H1 (cell line): Measurements from ENCODE around the gene WEE1. TPM values are rescaled to one million over a fixed set of nuclear protein-coding genes. Genes with fewer than 3 reads are reported as not detected.

Experiments used
- CTBP2 ChIP-seq: IDR thresholded peaks from 2 replicates; pipeline ENCODE4 v1.7.0; 2011; ENCODE audit warnings: borderline replicate concordance, mild to moderate bottlenecking, moderate library complexity, mixed read lengths, low read length; ENCODE audit not compliant: insufficient read depth, insufficient read length
- GTF2F1 ChIP-seq: IDR thresholded peaks from 2 replicates; pipeline ENCODE4 v1.6.1; 2012; ENCODE audit warnings: low read depth, low read length, improper control_type of control experiment, borderline replicate concordance
- JUND ChIP-seq: IDR thresholded peaks from 2 replicates; pipeline ENCODE4 v1.6.1; 2011; ENCODE audit warnings: mild to moderate bottlenecking, improper control_type of control experiment, low read length
- PHF8 ChIP-seq: fragments of 200-600 bp; sonication (generic); conservative IDR thresholded peaks from 2 replicates; pipeline ENCODE4 v1.7.1; 2012; ENCODE audit warnings: low read depth, mild to moderate bottlenecking, inconsistent platforms, low read length, moderate library complexity
- POLR2A ChIP-seq, 2 experiments: IDR thresholded peaks; 1 replicate in 1 of 2; 2 replicates in 1 of 2; pipeline ENCODE4 v1.6.1; 2011; ENCODE audit warnings: low read depth in 2 of 2, low read length in 2 of 2, mild to moderate bottlenecking in 2 of 2; ENCODE audit errors: control extremely low read depth in 1 of 2
- SP1 ChIP-seq: IDR thresholded peaks from 2 replicates; pipeline ENCODE4 v1.6.1; 2011; ENCODE audit warnings: low read depth, low read length
- SP4 ChIP-seq: IDR thresholded peaks from 2 replicates; pipeline ENCODE4 v1.6.1; 2012; ENCODE audit warnings: low read length, inconsistent platforms
- TAF7 ChIP-seq: optimal IDR thresholded peaks from 2 replicates; pipeline ENCODE3; 2011; ENCODE audit warnings: low read depth, mild to moderate bottlenecking, inconsistent platforms, low read length, moderate library complexity, borderline replicate concordance
- polyA plus RNA-seq, 7 experiments: library from polyadenylated mRNA; depleted of rRNA in 3 of 7; stranded (reverse) in 5 of 7; unstranded in 2 of 7; fragments of >200 nt in 5 of 7; fragments of 200-250 nt in 2 of 7; gene quantifications; 1 replicate in 5 of 7; 2 replicates in 1 of 7; 4 replicates in 1 of 7; pipeline versions ENCODE4 v1.2.1 to v1.2.3, GENCODE V29; 2011 to 2013; ENCODE audit warnings: missing spikeins in 2 of 7, mixed read lengths in 2 of 7
- total RNA-seq: library from RNA; stranded (reverse); fragmentation: NEBNext Ultra II Directional; extraction: Animal tissue kit (Norgen Biotek cat#: 25700); gene quantifications from 2 replicates; pipeline ENCODE4 v1.2.1, GENCODE V29; 2021
- TF ChIP-seq, protein P1 (sequence below): fragments of 300-600 bp; sonication (generic); IDR thresholded peaks from 2 replicates; pipeline ENCODE4 v1.7.1; 2012; ENCODE audit warnings: low read length, moderate library complexity, mild to moderate bottlenecking, inconsistent platforms; ENCODE audit not compliant: insufficient replicate concordance
- TF ChIP-seq, protein P2 (sequence below): IDR thresholded peaks from 2 replicates; pipeline ENCODE4 v1.6.1; 2012; ENCODE audit warnings: inconsistent platforms

WEE1 gene
- total and polyA plus RNA-seq, 2 of the 8 experiments (the other 6 are each of a cell fraction or from before 2014, with no cell fraction given), result 40.8 to 120 TPM

DNA sequence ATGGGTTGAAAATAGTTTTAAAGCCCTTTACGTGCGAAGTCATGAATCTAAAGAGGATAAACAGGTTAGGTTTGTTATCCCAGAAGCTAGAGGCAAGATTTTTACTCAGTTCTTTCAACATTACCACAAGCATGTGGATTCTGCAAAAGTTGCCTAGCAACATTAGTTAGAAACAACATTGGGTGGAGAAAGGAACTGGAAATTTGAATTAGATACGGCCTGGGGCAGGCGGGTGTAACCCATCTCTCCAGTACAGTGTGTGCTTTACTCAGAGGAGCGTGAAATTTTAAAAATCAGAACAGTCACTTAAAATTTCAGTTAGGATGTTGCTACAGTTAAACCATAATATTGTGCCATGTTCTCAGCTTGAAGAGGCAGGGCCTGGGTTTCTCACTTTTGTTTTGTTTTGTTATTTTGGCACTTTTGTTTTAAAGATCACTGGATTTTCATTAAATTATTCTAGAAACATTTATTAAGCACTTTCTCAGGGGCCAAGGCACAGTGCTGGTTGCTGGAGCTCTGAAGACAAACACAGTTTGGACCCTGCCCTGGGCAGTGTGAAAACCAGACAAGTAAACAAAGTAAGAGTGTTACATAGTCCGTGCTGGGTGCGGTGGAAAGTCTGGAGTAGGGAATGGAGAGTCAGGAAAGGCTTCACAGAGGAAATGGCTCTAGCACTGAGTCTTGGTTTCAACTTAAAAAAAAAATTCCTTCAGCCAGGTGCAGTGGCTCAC is 4.4 kb upstream of the WEE1 start (continued):
- TF ChIP-seq POLR2A (IDR thresholded peaks at IDR 0.05; ENCODE audit: control extremely low read depth in 1 of 2, low read depth in 2 of 2, low read length in 2 of 2), result peak; percentile 47 to 56
- no peak for TF ChIP-seq JUND
- TF ChIP-seq SP4, result no peak
- TF ChIP-seq TAF7, result peak; percentile 49
- no peak for TF ChIP-seq CTBP2
- TF ChIP-seq, protein P1, sequence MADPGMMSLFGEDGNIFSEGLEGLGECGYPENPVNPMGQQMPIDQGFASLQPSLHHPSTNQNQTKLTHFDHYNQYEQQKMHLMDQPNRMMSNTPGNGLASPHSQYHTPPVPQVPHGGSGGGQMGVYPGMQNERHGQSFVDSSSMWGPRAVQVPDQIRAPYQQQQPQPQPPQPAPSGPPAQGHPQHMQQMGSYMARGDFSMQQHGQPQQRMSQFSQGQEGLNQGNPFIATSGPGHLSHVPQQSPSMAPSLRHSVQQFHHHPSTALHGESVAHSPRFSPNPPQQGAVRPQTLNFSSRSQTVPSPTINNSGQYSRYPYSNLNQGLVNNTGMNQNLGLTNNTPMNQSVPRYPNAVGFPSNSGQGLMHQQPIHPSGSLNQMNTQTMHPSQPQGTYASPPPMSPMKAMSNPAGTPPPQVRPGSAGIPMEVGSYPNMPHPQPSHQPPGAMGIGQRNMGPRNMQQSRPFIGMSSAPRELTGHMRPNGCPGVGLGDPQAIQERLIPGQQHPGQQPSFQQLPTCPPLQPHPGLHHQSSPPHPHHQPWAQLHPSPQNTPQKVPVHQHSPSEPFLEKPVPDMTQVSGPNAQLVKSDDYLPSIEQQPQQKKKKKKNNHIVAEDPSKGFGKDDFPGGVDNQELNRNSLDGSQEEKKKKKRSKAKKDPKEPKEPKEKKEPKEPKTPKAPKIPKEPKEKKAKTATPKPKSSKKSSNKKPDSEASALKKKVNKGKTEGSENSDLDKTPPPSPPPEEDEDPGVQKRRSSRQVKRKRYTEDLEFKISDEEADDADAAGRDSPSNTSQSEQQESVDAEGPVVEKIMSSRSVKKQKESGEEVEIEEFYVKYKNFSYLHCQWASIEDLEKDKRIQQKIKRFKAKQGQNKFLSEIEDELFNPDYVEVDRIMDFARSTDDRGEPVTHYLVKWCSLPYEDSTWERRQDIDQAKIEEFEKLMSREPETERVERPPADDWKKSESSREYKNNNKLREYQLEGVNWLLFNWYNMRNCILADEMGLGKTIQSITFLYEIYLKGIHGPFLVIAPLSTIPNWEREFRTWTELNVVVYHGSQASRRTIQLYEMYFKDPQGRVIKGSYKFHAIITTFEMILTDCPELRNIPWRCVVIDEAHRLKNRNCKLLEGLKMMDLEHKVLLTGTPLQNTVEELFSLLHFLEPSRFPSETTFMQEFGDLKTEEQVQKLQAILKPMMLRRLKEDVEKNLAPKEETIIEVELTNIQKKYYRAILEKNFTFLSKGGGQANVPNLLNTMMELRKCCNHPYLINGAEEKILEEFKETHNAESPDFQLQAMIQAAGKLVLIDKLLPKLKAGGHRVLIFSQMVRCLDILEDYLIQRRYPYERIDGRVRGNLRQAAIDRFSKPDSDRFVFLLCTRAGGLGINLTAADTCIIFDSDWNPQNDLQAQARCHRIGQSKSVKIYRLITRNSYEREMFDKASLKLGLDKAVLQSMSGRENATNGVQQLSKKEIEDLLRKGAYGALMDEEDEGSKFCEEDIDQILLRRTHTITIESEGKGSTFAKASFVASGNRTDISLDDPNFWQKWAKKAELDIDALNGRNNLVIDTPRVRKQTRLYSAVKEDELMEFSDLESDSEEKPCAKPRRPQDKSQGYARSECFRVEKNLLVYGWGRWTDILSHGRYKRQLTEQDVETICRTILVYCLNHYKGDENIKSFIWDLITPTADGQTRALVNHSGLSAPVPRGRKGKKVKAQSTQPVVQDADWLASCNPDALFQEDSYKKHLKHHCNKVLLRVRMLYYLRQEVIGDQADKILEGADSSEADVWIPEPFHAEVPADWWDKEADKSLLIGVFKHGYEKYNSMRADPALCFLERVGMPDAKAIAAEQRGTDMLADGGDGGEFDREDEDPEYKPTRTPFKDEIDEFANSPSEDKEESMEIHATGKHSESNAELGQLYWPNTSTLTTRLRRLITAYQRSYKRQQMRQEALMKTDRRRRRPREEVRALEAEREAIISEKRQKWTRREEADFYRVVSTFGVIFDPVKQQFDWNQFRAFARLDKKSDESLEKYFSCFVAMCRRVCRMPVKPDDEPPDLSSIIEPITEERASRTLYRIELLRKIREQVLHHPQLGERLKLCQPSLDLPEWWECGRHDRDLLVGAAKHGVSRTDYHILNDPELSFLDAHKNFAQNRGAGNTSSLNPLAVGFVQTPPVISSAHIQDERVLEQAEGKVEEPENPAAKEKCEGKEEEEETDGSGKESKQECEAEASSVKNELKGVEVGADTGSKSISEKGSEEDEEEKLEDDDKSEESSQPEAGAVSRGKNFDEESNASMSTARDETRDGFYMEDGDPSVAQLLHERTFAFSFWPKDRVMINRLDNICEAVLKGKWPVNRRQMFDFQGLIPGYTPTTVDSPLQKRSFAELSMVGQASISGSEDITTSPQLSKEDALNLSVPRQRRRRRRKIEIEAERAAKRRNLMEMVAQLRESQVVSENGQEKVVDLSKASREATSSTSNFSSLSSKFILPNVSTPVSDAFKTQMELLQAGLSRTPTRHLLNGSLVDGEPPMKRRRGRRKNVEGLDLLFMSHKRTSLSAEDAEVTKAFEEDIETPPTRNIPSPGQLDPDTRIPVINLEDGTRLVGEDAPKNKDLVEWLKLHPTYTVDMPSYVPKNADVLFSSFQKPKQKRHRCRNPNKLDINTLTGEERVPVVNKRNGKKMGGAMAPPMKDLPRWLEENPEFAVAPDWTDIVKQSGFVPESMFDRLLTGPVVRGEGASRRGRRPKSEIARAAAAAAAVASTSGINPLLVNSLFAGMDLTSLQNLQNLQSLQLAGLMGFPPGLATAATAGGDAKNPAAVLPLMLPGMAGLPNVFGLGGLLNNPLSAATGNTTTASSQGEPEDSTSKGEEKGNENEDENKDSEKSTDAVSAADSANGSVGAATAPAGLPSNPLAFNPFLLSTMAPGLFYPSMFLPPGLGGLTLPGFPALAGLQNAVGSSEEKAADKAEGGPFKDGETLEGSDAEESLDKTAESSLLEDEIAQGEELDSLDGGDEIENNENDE, result peak; percentile 63
- TF ChIP-seq SP1, result peak; percentile 79
- TF ChIP-seq, protein P2, sequence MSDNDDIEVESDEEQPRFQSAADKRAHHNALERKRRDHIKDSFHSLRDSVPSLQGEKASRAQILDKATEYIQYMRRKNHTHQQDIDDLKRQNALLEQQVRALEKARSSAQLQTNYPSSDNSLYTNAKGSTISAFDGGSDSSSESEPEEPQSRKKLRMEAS, result no peak
- 0 out of 2 replicates have a peak, but pooled peaks have one; percentile 21 for TF ChIP-seq PHF8
- TF ChIP-seq GTF2F1, result no peak
